22Rv1 (cell line): Measurements from ENCODE around the gene TMBIM6.

Source experiments
- H3K27ac ChIP-seq: fragments of 450-650 bp; 2 replicates; pipeline ENCODE4 v1.5.1; 2017
- ZFX ChIP-seq: fragments of 450-650 bp; IDR thresholded peaks from 2 replicates; pipeline ENCODE4 v1.6.1; 2017; ENCODE audit warnings: antibody characterized with exemption, borderline replicate concordance
- TF ChIP-seq, protein P1 (sequence below): fragments of 450-650 bp; IDR thresholded peaks from 2 replicates; pipeline ENCODE4 v1.5.1; 2017; ENCODE audit warnings: mild to moderate bottlenecking

The TMBIM6 gene

DNA sequence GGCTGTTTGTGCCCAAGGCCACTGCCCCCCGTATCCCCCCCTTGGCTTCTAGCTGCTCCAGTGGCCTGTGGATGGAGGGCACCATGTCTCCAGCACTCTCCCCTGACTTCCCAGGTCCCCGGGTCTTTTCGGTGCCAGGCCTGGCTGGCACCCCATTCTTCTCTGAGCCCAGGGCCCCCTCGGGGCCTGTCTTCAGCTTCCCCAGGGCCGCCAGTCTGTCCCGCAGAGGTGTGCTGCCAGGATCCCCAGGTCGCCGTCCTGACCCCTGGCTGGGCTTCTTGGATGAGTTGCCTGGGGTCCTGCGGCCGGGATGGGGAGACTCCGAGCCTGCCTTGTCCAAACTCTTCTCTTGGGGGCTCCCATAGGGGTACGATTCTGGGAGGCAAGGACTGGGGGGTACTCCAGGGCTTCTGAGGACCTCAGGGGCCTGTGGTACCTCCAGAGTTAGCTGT, 54.3 kb downstream of the TMBIM6 start:
- no peak overlapping the region for H3K27ac ChIP-seq
- TF ChIP-seq, protein P1, sequence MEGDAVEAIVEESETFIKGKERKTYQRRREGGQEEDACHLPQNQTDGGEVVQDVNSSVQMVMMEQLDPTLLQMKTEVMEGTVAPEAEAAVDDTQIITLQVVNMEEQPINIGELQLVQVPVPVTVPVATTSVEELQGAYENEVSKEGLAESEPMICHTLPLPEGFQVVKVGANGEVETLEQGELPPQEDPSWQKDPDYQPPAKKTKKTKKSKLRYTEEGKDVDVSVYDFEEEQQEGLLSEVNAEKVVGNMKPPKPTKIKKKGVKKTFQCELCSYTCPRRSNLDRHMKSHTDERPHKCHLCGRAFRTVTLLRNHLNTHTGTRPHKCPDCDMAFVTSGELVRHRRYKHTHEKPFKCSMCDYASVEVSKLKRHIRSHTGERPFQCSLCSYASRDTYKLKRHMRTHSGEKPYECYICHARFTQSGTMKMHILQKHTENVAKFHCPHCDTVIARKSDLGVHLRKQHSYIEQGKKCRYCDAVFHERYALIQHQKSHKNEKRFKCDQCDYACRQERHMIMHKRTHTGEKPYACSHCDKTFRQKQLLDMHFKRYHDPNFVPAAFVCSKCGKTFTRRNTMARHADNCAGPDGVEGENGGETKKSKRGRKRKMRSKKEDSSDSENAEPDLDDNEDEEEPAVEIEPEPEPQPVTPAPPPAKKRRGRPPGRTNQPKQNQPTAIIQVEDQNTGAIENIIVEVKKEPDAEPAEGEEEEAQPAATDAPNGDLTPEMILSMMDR: no peak
- no peak for TF ChIP-seq ZFX

DNA sequence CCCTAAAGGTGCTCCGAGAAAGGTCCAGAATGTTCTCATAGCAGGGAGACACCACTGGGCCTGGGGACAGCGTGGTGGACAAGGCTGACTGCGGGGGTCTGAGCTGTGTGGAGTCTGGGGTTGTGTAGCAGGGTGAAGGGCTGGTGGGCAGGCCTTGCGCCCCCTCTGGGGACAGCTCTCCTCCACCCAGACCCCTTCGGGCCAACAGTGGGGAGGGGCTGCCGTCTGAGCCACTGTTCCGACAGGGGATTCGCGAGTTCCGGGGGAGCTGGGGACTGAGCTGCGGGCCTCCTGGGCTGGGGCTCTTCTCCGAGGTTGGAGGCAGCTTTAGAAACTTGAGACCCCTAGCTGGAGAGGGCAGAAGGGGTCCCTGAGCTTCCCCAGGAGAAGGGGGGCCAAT, 54.8 kb downstream of the TMBIM6 start:
- TF ChIP-seq ZFX: no peak
- TF ChIP-seq, protein P1: no peak
- H3K27ac ChIP-seq: no peak overlapping the region

DNA sequence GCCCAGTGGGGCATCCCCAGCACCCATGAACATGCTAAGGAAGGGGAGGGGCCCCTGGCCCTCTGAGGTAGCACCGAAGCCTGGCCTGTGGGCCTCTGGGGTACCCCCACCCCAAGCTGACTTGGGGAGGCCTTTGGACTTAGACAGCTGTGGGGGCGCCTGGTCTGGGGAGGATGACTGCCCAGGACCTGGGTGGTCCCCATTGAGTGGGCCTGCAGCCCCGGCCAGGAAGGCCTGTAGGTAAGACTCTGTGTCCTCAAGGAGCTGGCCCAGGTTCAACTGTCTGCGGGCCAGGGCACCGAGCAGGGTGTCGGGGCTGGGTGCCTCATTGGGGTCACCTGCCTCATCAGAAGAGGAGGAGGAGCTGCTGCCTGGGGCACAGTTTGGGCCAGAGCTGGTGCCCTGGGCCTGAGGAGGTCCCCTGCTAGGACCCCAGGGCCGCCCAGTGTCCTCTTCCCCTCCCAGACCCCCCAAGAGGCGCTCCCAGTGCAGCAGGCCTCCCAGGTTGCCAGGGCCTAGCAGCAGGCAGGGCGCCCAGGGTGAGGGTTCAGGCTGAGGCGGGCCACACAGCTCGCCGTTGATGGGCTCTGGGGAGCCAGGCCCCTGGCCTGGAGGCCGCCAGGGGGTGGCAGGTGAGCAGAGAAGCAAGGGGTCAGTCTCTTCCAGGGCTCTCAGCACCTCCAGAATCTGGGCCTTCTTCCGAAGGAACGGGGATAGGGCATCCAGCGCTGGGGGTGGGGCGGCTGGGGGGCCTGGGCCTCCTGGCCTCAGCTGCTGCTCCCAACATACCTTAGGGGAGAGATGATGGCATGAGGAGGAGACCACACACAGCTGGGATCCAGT, 55.5 kb downstream of the TMBIM6 start:
- TF ChIP-seq, protein P1: no peak
- no peak for TF ChIP-seq ZFX
- no peak overlapping the region for H3K27ac ChIP-seq

DNA sequence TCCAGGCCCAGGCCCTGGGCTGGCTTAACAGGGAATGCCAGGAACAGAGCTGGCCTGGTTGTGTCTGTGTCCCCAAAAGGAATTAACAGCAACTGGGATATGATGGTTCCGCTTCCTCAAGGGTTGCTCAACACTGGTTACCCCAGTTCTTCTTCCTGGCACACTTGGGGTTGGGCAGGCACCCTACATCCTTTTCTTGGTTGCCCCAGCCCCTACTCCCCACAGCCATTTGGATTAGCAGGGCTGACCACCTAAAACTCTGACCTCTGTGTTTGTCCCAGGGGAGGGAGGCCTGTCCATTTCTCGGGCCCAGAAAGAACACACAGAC, 56.1 kb downstream of the TMBIM6 start:
- no peak for TF ChIP-seq ZFX
- TF ChIP-seq, protein P1: no peak
- H3K27ac ChIP-seq: no peak overlapping the region

DNA sequence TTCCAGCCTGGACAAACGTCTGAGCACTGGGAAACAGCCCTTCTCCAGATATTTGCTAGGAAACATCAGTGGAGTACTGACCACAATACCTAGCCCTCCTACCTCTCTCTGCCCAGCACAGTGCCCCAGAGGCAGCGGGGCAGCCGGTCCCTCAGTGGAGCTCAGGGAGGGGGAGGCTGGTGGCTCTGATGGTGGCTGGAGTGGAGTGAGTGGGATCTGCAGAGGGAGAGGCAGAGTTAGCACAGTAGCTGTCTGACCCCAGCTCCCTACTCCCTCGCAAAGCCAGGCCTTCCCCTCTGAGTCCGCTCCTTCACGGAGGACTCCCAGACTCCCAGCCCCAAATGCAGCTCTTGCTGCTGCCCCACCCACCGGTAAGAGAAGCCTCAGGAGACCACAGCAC, 56.9 kb downstream of the TMBIM6 start:
- no peak for TF ChIP-seq ZFX
- TF ChIP-seq, protein P1: no peak
- H3K27ac ChIP-seq: no peak overlapping the region

DNA sequence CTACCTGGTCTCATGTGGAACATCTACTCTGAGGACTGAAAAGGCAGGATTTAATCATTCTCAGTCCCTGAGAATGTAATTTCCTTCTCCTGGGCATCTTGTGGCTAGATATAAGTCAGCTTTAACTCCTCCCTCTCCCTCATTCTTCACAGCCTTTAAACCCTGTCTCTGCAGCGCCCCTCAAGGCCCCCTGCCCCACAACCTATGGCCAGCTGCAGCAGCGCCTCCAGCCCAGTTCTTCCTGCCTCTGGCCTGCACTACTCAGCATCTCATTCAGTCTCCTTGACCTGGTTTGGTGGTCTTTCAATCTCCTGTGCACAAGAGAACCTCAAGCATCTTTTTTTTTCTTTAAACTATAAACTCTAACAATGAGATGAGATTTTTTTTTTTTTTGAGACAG, 57.6 kb downstream of the TMBIM6 start:
- H3K27ac ChIP-seq: no peak overlapping the region

DNA sequence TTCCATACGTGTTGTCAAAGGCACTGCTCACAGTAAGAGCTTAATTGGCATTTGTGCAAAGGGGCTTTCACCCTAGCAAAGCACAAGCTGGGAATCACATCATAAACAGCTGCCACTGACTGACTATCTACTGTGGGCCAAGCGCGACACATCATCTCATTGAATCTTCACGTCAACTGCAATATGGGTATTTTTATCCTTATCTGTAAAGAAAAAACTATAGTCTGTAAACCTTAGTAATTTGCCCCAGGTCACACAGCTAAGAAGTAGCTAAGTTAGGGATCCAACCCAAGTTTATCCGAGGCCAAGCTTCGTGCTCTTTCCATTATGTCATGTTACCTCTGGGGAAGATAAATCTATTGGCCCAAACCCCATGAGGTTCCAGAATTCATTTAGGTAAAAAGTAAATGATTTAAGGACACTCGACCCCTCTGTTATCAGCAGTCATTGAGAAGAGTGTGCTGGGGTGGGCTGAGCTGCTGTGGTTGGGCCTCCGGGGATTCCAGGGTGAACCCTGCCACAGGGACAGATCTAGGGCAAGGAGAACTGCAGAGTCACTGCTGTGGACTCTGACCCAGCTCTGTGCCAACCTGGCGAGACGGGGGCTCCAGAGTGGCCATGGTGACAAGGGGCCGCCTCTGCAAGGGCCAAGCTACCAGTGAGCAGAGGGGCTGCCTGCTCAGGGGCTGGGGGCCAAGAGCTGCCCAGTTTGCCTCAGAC, 59.2 kb downstream of the TMBIM6 start:
- no peak overlapping the region for H3K27ac ChIP-seq
- TF ChIP-seq, protein P1: no peak
- no peak for TF ChIP-seq ZFX

More for the DNA sequence above, 57.6 kb downstream of the TMBIM6 start:
- no peak for TF ChIP-seq ZFX
- TF ChIP-seq, protein P1: no peak
